Measurements from ENCODE around the gene PRR7. TPM values are rescaled to one million over a fixed set of nuclear protein-coding genes. Genes with fewer than 3 reads are reported as not detected.

Gene PRR7
- total and polyA plus RNA-seq, 2 experiments from 2014 or later, result 27.1 to 29.0 TPM

DNA sequence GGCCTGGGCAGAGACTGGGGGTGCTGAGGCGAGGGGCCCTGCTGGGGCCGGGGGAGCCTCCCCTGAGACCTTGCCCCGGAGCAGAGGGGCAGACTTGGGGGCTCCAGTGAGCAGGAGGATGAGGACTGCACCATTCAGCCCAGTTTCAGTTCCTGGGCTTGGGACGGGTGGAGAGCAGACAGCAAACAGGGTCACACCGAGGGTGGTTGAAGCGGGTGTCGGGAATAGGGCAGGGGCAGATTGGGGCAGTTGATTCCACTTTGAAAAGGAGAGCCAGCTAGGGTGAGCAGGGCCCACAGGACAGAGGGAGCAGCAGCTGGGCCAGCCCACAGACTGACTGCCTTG is 15.7 kb upstream of the PRR7 start:
- no peak for DNase-seq (ENCODE audit: low read depth in 1 of 2, low spot score in 1 of 2)
- Histone ChIP-seq H3K9me3 (ENCODE audit: low read depth) (no peaks in the 10 kb centered on the region), H3K27me3 (no peaks in the 10 kb centered on the region), H3K4me1 (ENCODE audit: low read depth) (no peaks in the 10 kb centered on the region), H3K27ac (no peak overlapping the region), H3K4me3 (no peak overlapping the region), H3K36me3 (peaks cover 34% of the 10 kb centered on the region)
- no peak for TF ChIP-seq CTCF (IDR thresholded peaks at IDR 0.05; ENCODE audit: low read depth, low read length)

GRCh38 chr5:177431317-177432142 is 15.1 kb upstream of the PRR7 start:
- H3K4me3 ChIP-seq, result no peak overlapping the region
- TF ChIP-seq CTCF (IDR thresholded peaks at IDR 0.05; ENCODE audit: low read depth, low read length), result no peak
- no peak for DNase-seq (ENCODE audit: low read depth in 1 of 2, low spot score in 1 of 2)
- no peak overlapping the region for H3K27ac ChIP-seq
- no peaks in the 10 kb centered on the region for H3K27me3 ChIP-seq
- H3K36me3 ChIP-seq, result peaks cover 39% of the 10 kb centered on the region
- H3K4me1 ChIP-seq (ENCODE audit: low read depth), result no peaks in the 10 kb centered on the region
- no peaks in the 10 kb centered on the region for H3K9me3 ChIP-seq (ENCODE audit: low read depth)

DNA sequence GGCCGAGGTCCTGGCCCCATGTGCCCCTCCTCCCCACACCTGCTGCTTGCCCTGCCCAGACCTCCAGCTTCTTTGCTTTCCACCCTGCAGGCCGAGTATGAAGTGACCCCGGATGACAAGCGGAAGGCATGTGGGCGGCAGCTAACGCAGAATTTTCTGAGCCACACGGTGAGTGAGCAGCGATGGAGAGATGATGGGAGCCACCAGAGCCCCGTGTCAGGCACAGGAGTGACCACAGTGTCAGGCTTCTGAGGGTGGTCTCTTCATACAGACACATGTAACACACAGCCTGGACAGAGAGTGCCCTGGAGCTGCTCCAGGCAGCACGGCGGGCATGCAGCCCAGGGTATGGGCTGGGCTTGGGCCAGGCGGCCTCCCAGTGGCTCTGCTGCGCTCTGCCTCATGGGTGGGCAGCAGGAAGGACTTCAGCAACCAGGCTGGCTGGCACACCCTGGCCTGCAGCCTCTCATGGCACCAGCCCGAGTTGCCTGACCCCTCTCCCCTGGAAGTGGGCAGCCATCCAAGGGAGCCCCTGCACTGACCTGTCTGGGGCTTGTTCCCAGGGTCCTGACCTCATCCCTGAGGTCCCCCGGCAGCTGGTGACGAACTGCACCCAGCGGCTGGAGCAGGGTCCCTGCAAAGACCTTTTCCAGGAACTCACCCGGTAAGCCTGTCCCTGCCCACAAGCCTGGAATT is 14.3 kb upstream of the PRR7 start:
- Histone ChIP-seq H3K4me1 (ENCODE audit: low read depth) (no peaks in the 10 kb centered on the region), H3K36me3 (peaks cover 39% of the 10 kb centered on the region), H3K27me3 (no peaks in the 10 kb centered on the region), H3K27ac (no peak overlapping the region), H3K9me3 (ENCODE audit: low read depth) (no peaks in the 10 kb centered on the region), H3K4me3 (no peak overlapping the region)
- no peak for TF ChIP-seq CTCF (IDR thresholded peaks at IDR 0.05; ENCODE audit: low read depth, low read length)
- no peak for DNase-seq (ENCODE audit: low read depth in 1 of 2, low spot score in 1 of 2)

- TF ChIP-seq CTCF (IDR thresholded peaks at IDR 0.05; ENCODE audit: low read depth, low read length), result no peak
- H3K4me3 ChIP-seq, result no peak overlapping the region
- no peak for DNase-seq (ENCODE audit: low read depth in 1 of 2, low spot score in 1 of 2)
- H3K4me1 ChIP-seq (ENCODE audit: low read depth), result no peaks in the 10 kb centered on the region
- no peaks in the 10 kb centered on the region for H3K9me3 ChIP-seq (ENCODE audit: low read depth)
- H3K27ac ChIP-seq, result no peak overlapping the region
- no peaks in the 10 kb centered on the region for H3K27me3 ChIP-seq
- peaks cover 39% of the 10 kb centered on the region for H3K36me3 ChIP-seq
Measured at GRCh38 chr5:177432839-177433657, 13.6 kb upstream of the PRR7 start.

DNA sequence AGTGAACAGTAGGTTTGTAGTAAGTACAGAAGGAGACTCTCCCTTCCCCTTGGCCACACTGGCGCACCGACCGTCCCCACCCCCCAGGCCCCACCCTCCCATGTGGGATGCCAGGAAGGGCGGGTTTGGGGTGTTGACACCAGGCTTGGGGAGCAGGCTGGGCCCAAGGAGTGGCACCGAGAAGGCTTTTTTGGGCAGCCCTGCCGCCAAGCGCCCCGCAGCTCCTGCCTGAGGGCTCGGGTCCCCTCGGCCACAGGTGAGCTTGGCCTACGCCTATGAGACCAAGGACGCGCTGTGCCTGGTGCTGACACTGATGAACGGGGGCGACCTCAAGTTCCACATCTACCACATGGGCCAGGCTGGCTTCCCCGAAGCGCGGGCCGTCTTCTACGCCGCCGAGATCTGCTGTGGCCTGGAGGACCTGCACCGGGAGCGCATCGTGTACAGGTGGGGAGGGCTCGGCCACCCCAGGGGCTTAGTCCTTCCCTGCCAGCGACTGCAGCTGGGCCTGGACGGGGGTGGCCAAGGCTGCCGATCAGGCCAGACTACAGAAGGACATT is 12.9 kb upstream of the PRR7 start:
- Histone ChIP-seq H3K36me3 (peaks cover 39% of the 10 kb centered on the region), H3K4me3 (no peak overlapping the region), H3K27me3 (no peaks in the 10 kb centered on the region), H3K4me1 (ENCODE audit: low read depth) (no peaks in the 10 kb centered on the region), H3K27ac (no peak overlapping the region), H3K9me3 (ENCODE audit: low read depth) (no peaks in the 10 kb centered on the region)
- DNase-seq (ENCODE audit: low read depth in 1 of 2, low spot score in 1 of 2), result no peak
- no peak for TF ChIP-seq CTCF (IDR thresholded peaks at IDR 0.05; ENCODE audit: low read depth, low read length)

Data from cardiac muscle cell (in vitro differentiated cells and primary cell).